H1 (cell line): ENCODE measurements around the gene SLC35E4. TPM values are rescaled to one million over a fixed set of nuclear protein-coding genes. Genes with fewer than 3 reads are reported as not detected.

Experiments used
- CTCF ChIA-PET: fragments of 300-600 bp; sonication (Branson Sonifier 250); formaldehyde crosslinking; loops from one replicate; lab custom pipeline; 2021; ENCODE audit not compliant: partially characterized antibody; lab: Charles Lee
- POLR2A ChIA-PET: fragments of 300-600 bp; sonication (Branson Sonifier 250); formaldehyde crosslinking; loops from one replicate; lab custom pipeline; 2021; ENCODE audit warnings: inconsistent platforms; ENCODE audit not compliant: partially characterized antibody; lab: Charles Lee
- DNase-seq, 2 experiments: peaks; one replicate each; pipeline versions ENCODE4 v3.0.0 to v3.0.0-alpha.2; 2010 to 2022; ENCODE audit warnings: low spot score in 2 of 2, low read depth in 1 of 2, mixed read lengths in 1 of 2
- FAIRE-seq: peaks from 2 replicates; lab custom pipeline; 2011; peaks lifted over from hg19 to GRCh38; lab: Jason Lieb, UNC
- H2AFZ ChIP-seq: 2 replicates; pipeline ENCODE4 v1.8.1; 2012; ENCODE audit warnings: low read length, inconsistent platforms
- H2AK5ac ChIP-seq: 2 replicates; pipeline ENCODE4 v1.6.1; 2013; ENCODE audit warnings: low read depth, low read length
- H2BK120ac ChIP-seq: replicated peaks from 2 replicates; pipeline ENCODE3; 2013; ENCODE audit warnings: low read depth, low read length, inconsistent platforms
- H2BK12ac ChIP-seq: 2 replicates; pipeline ENCODE4 v1.6.1; 2013; ENCODE audit warnings: low read depth, low read length
- H2BK15ac ChIP-seq: 2 replicates; pipeline ENCODE4 v1.6.1; 2013; ENCODE audit warnings: low read length
- H2BK20ac ChIP-seq: 2 replicates; pipeline ENCODE4 v1.6.1; 2013; ENCODE audit warnings: low read length
- H2BK5ac ChIP-seq: 2 replicates; pipeline ENCODE4 v1.6.1; 2013; ENCODE audit warnings: low read depth, low read length
- H3K14ac ChIP-seq: 2 replicates; pipeline ENCODE4 v1.6.1; 2013; ENCODE audit warnings: inconsistent platforms; ENCODE audit not compliant: insufficient read length
- H3K18ac ChIP-seq: 2 replicates; pipeline ENCODE4 v1.6.1; 2013; ENCODE audit warnings: low read length; ENCODE audit errors: extremely low read depth
- H3K23ac ChIP-seq: 2 replicates; pipeline ENCODE4 v1.6.1; 2013; ENCODE audit warnings: inconsistent platforms; ENCODE audit not compliant: insufficient read length
- H3K23me2 ChIP-seq: 2 replicates; pipeline ENCODE4 v1.6.1; 2013; ENCODE audit warnings: low read depth, low read length
- H3K27ac ChIP-seq: 2 replicates; pipeline ENCODE4 v1.6.1; 2011; ENCODE audit warnings: low read depth, low read length, inconsistent platforms
- H3K27me3 ChIP-seq, 4 experiments: replicated peaks in 1 of 4; 1 replicate in 1 of 4; 2 replicates in 3 of 4; pipeline versions ENCODE4 v1.6.1 to v1.8.1; 2011 to 2013; ENCODE audit warnings: low read length in 3 of 4, mild to moderate bottlenecking in 3 of 4, inconsistent platforms in 2 of 4, mixed read lengths in 2 of 4, moderate library complexity in 1 of 4; ENCODE audit not compliant: control insufficient read depth in 3 of 4, insufficient read depth in 3 of 4; ENCODE audit errors: extremely low read depth in 1 of 4
- H3K36me3 ChIP-seq, 4 experiments: 2 replicates each; pipeline versions ENCODE4 v1.6.1 to v1.8.1; 2011 to 2013; ENCODE audit warnings: mild to moderate bottlenecking in 4 of 4, low read length in 3 of 4, moderate library complexity in 2 of 4, control low read depth in 1 of 4, inconsistent platforms in 1 of 4; ENCODE audit not compliant: insufficient read depth in 4 of 4, control insufficient read depth in 2 of 4
- H3K4ac ChIP-seq: replicated peaks from 2 replicates; pipeline ENCODE3; 2013; ENCODE audit warnings: low read length, low read depth, mixed read lengths, inconsistent platforms; ENCODE audit not compliant: insufficient read length
- H3K4me1 ChIP-seq, 4 experiments: replicated peaks in 1 of 4; 1 replicate in 1 of 4; 2 replicates in 3 of 4; pipeline versions ENCODE4 v1.6.1 to v1.8.1; 2011 to 2013; ENCODE audit warnings: low read length in 3 of 4, inconsistent platforms in 2 of 4, mixed read lengths in 1 of 4; ENCODE audit not compliant: insufficient read depth in 4 of 4, control insufficient read depth in 3 of 4
- H3K4me2 ChIP-seq, 2 experiments: 2 replicates each; pipeline versions ENCODE4 v1.6.1 to v1.8.1; 2011 to 2013; ENCODE audit warnings: low read depth in 2 of 2, low read length in 2 of 2, control low read depth in 1 of 2, inconsistent platforms in 1 of 2, mild to moderate bottlenecking in 1 of 2; ENCODE audit not compliant: insufficient read depth in 1 of 2
- H3K4me3 ChIP-seq, 4 experiments: fragments of 200-600, 300-600 bp in 1 of 4; sonication (generic), shearing (Covaris generic), sonication (Bioruptor Twin) in 1 of 4; 2 replicates each; pipeline versions ENCODE4 v1.5.1 to v1.8.1; 2011 to 2016; ENCODE audit warnings: low read length in 4 of 4, low read depth in 3 of 4, control low read depth in 2 of 4, inconsistent platforms in 2 of 4, mild to moderate bottlenecking in 2 of 4, mixed read lengths in 1 of 4, moderate library complexity in 1 of 4; ENCODE audit not compliant: insufficient read depth in 2 of 4; ENCODE audit errors: extremely low read depth in 1 of 4
- H3K56ac ChIP-seq: replicated peaks from 2 replicates; pipeline ENCODE3; 2013; ENCODE audit warnings: low read depth, mild to moderate bottlenecking, mixed read lengths, low read length, inconsistent platforms; ENCODE audit not compliant: insufficient read length
- H3K79me1 ChIP-seq: 2 replicates; pipeline ENCODE4 v1.6.1; 2013; ENCODE audit warnings: low read depth, low read length, control low read depth
- H3K79me2 ChIP-seq, 2 experiments: 2 replicates each; pipeline versions ENCODE4 v1.6.1 to v1.8.1; 2012 to 2013; ENCODE audit warnings: low read length in 2 of 2, mild to moderate bottlenecking in 2 of 2, inconsistent platforms in 1 of 2; ENCODE audit not compliant: insufficient read depth in 2 of 2, control insufficient read depth in 1 of 2
- H3K9ac ChIP-seq, 4 experiments: replicated peaks in 1 of 4; 1 replicate in 1 of 4; 2 replicates in 3 of 4; pipeline versions ENCODE4 v1.6.1 to v1.8.1; 2011 to 2013; ENCODE audit warnings: low read depth in 3 of 4, low read length in 3 of 4, control low read depth in 2 of 4, mild to moderate bottlenecking in 2 of 4, moderate library complexity in 2 of 4, inconsistent platforms in 1 of 4; ENCODE audit errors: extremely low read depth in 1 of 4
- H3K9me3 ChIP-seq, 2 experiments: 2 replicates each; pipeline versions ENCODE4 v1.6.1 to v1.8.1; 2012 to 2013; ENCODE audit warnings: mild to moderate bottlenecking in 2 of 2, moderate library complexity in 2 of 2, control low read depth in 1 of 2, inconsistent platforms in 1 of 2, low read depth in 1 of 2, low read length in 1 of 2, mixed read lengths in 1 of 2; ENCODE audit not compliant: insufficient read depth in 2 of 2
- H4K20me1 ChIP-seq, 2 experiments: replicated peaks in 1 of 2; 2 replicates each; pipeline versions ENCODE3 to v1.8.1; 2011 to 2013; ENCODE audit warnings: inconsistent platforms in 2 of 2, low read length in 2 of 2, mild to moderate bottlenecking in 1 of 2; ENCODE audit not compliant: insufficient read depth in 2 of 2, control insufficient read depth in 1 of 2
- H4K5ac ChIP-seq: 2 replicates; pipeline ENCODE4 v1.6.1; 2013; ENCODE audit warnings: low read length, low read depth, mixed read lengths, inconsistent platforms; ENCODE audit not compliant: insufficient read length
- H4K8ac ChIP-seq: 2 replicates; pipeline ENCODE4 v1.8.0; 2013; ENCODE audit warnings: mild to moderate bottlenecking, moderate library complexity, low read length, inconsistent platforms; ENCODE audit not compliant: insufficient read depth; ENCODE audit errors: extremely low read depth
- H4K91ac ChIP-seq: replicated peaks from 2 replicates; pipeline ENCODE3; 2013; ENCODE audit warnings: low read length, mixed read lengths, inconsistent platforms; ENCODE audit not compliant: insufficient read length
- ATF2 ChIP-seq: IDR thresholded peaks from 2 replicates; pipeline ENCODE4 v1.6.1; 2012; ENCODE audit warnings: low read length, inconsistent platforms
- CREB1 ChIP-seq: IDR thresholded peaks from 2 replicates; pipeline ENCODE4 v1.6.1; 2012; ENCODE audit warnings: inconsistent platforms
- JUND ChIP-seq: IDR thresholded peaks from 2 replicates; pipeline ENCODE4 v1.6.1; 2011; ENCODE audit warnings: mild to moderate bottlenecking, improper control_type of control experiment, low read length
- MAX ChIP-seq: IDR thresholded peaks from 2 replicates; pipeline ENCODE4 v1.6.1; 2012; ENCODE audit warnings: inconsistent platforms
- RAD21 ChIP-seq, 2 experiments: IDR thresholded peaks in 1 of 2; conservative IDR thresholded peaks in 1 of 2; 2 replicates each; pipeline ENCODE4 v1.6.1; 2011; ENCODE audit warnings: low read depth in 2 of 2, low read length in 2 of 2, improper control_type of control experiment in 1 of 2, inconsistent platforms in 1 of 2, mild to moderate bottlenecking in 1 of 2, moderate library complexity in 1 of 2
- RBBP5 ChIP-seq: IDR thresholded peaks from 2 replicates; pipeline ENCODE4 v1.7.1; 2012; ENCODE audit warnings: low read depth, mild to moderate bottlenecking, inconsistent platforms, low read length, moderate library complexity, borderline replicate concordance
- WGBS, 2 experiments: shearing (Covaris generic) in 1 of 2; methylation state at CpG; one replicate each; pipeline versions ENCODE4 v1.1.6 to v1.1.7; 2013 to 2015; ENCODE audit warnings: low lambda C conversion rate in 2 of 2, mixed read lengths in 2 of 2, inconsistent platforms in 1 of 2, low coverage in 1 of 2, missing lambda C conversion rate in 1 of 2; ENCODE audit not compliant: insufficient replicate concordance in 2 of 2, insufficient coverage in 1 of 2, insufficient read length in 1 of 2; ENCODE audit errors: extremely low coverage in 1 of 2, missing lambda C conversion rate in 1 of 2; 5-methylcytosine and 5-hydroxymethylcytosine counted together
- polyA plus RNA-seq, 7 experiments: library from polyadenylated mRNA; depleted of rRNA in 3 of 7; stranded (reverse) in 5 of 7; unstranded in 2 of 7; fragments of >200 nt in 5 of 7; fragments of 200-250 nt in 2 of 7; gene quantifications; 1 replicate in 5 of 7; 2 replicates in 1 of 7; 4 replicates in 1 of 7; pipeline versions ENCODE4 v1.2.1 to v1.2.3, GENCODE V29; 2011 to 2013; ENCODE audit warnings: missing spikeins in 2 of 7, mixed read lengths in 2 of 7
- total RNA-seq: library from RNA; stranded (reverse); fragmentation: NEBNext Ultra II Directional; extraction: Animal tissue kit (Norgen Biotek cat#: 25700); gene quantifications from 2 replicates; pipeline ENCODE4 v1.2.1, GENCODE V29; 2021

Gene SLC35E4
- total and polyA plus RNA-seq, 2 of the 8 experiments (the other 6 are each of a cell fraction or from before 2014, with no cell fraction given), result 5.1 to 5.6 TPM

DNA sequence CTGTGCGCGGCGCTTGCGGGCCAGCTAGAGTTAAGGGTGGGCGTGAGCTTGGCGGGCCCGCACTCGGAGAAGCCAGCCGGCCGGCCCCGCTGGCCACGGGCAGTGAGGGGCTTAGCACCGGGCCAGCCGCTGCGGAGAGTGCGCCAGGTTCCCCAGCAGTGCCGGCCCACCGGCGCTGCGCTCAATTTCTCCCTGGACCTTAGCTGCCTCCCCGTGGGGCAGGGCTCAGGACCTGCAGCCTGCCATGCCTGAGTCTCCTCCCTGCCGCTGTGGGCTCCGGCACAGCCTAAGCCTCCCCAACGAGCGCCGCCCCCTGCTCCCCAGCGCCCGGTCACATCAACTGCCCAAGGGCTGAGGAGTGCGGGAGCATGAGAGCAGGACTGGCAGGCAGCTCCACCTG lies 38.7 kb upstream of the SLC35E4 start:
- Histone ChIP-seq H4K8ac (no peak overlapping the region; the same call in 1 of the 2 replicates), H2AK5ac (no peak overlapping the region), H3K4me3 (no peak overlapping the region), H2BK12ac (no peak overlapping the region), H3K14ac (no peak overlapping the region), H2BK15ac (no peak overlapping the region), H2BK20ac (no peak overlapping the region), H3K23ac (no peak overlapping the region), H3K36me3 (no peaks in the 10 kb centered on the region), H2AFZ (no peak overlapping the region), H3K79me1 (no peaks in the 10 kb centered on the region), H4K20me1 (peaks cover 0 to 2% of the 10 kb centered on the region in 2 experiments), H3K4ac (no peak overlapping the region), H3K79me2 (no peaks in the 10 kb centered on the region), H2BK5ac (no peak overlapping the region), H3K4me2 (no peak overlapping the region; a peak in 1 of 4 replicates), H3K4me1 (no peaks in the 10 kb centered on the region), H3K23me2 (no peaks in the 10 kb centered on the region), H3K27ac (no peak overlapping the region), H4K5ac (no peak overlapping the region), H3K9ac (no peak overlapping the region), H3K9me3 (no peaks in the 10 kb centered on the region), H3K27me3 (no peaks in the 10 kb centered on the region; a peak in 2 of 7 replicates), H3K56ac (no peak overlapping the region), H2BK120ac (no peak overlapping the region), H4K91ac (no peak overlapping the region), H3K18ac (no peak overlapping the region)
- CTCF ChIA-PET, result interaction anchor here (0.8 to 5.8 kb wide), 3 partner anchors 9 to 17 kb away, joined by 3 to 40 read pairs (median 8); no protein-coding TSS in a partner anchor
- POLR2A ChIA-PET, result interaction anchor here (0.7 to 1.5 kb wide), 5 partner anchors 9 to 373 kb away, joined by 3 read pairs; partner anchors contain the start of gene TCN2
- FAIRE-seq (no peak), DNase-seq (peak in 1 of 2 experiments; percentile 55)
- TF ChIP-seq RBBP5 (no peak), MAX (no peak), ATF2 (no peak), RAD21 (IDR thresholded peaks at IDR 0.05 in 1 of 2, conservative IDR thresholded peaks at IDR 0.05 in 1 of 2; ENCODE audit: low read depth in 2 of 2, low read length in 2 of 2) (no peak), JUND (no peak), CREB1 (no peak)
- 93% methylated on average over 19 of the region's 29 CpGs; no CpG with 5 or more reads in 1 of the 2 experiments for WGBS, 2 experiments
